HG03558 (cell line): ENCODE results near the gene SH3BP2.

ENCODE experiments used
- ATAC-seq: cut with Tn5 transposase; IDR thresholded peaks from one replicate; pipeline ENCODE4 v1.9.1; 2021; ENCODE audit warnings: moderate number of reproducible peaks; ENCODE audit not compliant: unreplicated experiment; ENCODE audit errors: extremely low read depth

SH3BP2 gene

GRCh38 chr4:2817701-2818350, 24.9 kb downstream of the SH3BP2 start:
- ATAC-seq = no peak

GRCh38 chr4:2818351-2818939, 25.6 kb downstream of the SH3BP2 start:
- no peak for ATAC-seq

GRCh38 chr4:2819244-2820215, 26.6 kb downstream of the SH3BP2 start:
- no peak for ATAC-seq

- no peak for ATAC-seq
These were observed 27.5 kb downstream of the SH3BP2 start for GRCh38 chr4:2820216-2820982.

GRCh38 chr4:2822461-2823300, 29.8 kb downstream of the SH3BP2 start:
- no peak for ATAC-seq

- ATAC-seq = no peak
These were observed 30.4 kb downstream of the SH3BP2 start for GRCh38 chr4:2823301-2823670.

DNA sequence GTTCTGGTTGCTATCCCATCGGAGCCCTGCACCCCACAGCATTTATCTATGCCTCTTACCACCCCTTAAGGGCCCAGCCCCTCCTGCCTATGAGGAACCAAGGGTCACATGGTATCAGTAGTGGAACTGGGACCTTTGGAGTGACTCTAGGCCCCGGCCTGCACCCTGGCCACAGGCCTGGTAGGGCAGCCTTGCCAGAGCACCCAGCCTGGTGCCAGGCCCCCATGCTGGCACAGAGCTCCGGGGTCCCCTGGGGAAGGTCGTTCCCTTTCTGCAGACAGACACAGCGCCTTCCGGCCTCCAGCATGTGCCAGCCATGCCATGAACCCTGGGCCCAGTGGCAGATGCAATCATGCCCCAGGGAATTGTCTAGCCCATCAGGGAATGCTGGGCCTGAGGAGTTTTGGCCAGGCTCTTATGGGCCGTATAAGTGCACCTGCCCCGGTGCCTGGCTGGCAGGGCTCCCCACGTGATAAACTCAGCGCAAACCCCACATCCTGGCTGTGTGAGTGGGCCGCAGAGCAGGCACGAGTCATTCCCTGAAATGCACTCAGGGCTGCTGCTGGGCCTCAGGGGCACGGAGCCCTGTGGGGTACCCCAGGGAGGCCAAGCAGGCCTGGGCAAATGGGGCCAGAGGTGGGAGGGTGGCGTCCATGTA, 30.9 kb downstream of the SH3BP2 start:
- ATAC-seq = no peak

GRCh38 chr4:2824329-2824835, 31.5 kb downstream of the SH3BP2 start:
- no peak for ATAC-seq

DNA sequence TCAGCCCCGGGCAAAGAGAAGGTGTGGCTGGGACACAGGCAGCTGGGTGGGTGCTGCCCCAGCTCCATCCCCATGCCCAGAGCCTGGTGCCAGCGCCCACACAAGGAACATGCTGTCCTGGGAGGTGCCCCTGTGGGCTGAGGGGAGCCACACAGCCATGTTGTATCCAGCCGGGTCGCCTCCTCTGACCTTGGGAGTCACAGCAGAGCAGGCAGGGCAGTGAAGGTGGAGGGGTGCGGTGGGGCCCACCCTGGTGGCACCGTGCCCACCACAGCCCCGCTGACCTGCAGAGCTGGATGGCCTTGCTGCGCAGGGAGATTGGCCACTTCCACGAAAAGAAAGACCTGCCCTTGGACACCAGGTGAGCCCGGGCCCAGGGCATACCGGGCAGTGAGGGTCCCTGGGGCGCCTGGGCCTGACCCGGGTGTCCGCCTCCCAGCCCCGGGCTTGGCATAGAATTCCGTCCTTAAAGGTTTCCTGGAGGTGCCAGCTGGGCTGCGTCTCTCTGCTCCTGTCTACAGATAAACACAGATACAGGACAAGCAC, 32.0 kb downstream of the SH3BP2 start:
- ATAC-seq = no peak

GRCh38 chr4:2825740-2826139, 32.9 kb downstream of the SH3BP2 start:
- no peak for ATAC-seq

DNA sequence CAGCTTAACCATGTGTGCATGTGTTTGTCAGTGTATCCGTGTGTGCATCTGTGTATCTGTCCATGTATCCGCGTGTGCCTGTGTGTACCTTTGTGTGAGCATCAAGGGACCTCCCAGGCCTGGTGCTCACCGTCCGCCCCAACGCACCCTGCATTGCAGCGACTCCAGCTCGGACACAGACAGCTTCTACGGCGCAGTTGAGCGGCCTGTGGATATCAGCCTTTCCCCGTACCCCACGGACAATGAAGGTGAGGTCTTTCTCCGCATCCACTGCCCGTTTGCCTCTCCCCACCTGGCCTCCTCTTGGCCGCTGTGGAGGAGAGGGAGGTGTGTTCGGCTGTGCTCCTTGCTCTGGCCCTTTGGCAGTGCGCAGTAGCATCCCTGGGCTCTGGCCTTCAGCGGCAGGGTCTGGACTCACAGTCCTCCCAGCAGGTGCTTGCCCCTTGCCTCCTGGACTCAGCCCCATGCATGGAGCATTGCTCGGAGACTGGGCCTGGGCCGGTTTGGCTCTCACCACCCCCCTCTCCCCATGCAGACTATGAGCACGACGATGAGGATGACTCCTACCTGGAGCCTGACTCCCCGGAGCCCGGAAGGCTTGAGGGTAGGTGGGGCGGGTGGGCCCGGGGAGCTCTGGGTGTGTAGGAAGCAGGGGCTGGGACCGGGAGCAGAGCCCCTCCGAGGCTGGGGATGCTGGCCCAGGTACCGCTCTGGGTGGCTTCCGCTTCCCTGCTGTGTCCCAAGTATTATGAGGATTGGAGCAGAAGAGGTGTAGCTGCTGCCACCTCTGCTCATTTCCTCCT, 34.4 kb downstream of the SH3BP2 start:
- no peak for ATAC-seq

DNA sequence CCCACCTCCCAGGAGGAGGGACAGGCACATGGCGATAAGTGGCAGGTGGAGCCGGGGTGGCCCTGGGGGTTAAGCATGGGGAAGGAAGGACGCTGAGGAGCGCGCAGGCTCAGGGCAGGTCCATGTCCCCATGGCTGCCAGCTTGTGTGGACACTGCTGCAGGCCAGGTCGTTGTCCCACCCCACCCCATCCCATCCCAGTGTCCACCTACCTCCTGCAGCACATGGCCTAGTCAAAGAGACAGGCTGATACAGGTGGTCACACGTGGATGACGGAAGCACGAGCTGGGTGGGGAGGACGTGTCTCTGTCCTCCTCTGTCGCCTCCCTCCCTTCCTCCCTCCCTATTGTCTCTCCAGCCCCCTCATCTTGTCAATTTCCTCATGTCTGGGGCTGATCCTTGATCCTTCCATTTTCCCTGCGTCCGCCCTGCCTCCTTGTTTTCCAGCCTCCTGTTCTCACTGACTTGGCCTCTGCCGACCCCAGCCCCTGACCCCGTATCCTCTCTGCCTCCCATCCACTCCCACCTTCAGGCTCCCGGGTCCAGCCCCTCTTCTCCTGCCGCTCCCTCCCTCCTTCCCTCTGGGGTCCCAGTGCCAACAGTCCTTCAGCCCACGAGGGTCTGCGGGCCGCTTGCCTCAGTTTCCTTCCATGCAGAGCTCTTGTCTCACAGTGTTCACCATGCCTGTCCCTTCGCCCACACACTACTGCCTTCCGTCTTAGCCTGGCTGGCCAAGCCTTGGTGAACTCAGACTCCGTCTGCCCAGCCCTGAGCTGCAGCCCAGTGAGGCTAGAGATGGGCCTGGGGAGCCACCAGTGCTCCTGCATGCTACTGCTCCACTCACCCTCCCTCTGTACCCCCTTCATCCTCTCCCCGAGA, 35.2 kb downstream of the SH3BP2 start:
- no peak for ATAC-seq

DNA sequence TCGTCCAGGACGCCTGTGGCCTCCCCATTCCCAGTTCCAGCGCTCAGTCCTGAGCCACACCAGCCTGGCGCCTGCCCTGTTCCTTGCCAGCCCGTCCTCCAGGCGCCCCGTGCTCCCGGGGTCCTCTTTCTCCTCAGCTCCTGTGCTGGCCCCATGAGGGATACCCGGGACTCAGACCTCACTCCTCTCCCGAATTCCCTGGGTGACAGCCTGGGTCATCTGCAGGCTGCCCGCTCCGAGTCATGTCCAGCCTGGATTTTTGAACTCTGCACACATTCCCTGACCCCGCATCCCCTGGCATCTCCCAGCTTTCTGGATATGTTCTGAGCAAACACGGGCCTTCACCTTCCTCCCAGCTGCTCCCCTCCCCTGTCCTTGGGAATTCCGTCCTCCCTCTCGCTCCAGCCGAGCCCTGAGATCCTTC, 35.9 kb downstream of the SH3BP2 start:
- no peak for ATAC-seq

GRCh38 chr4:2829321-2829932, 36.5 kb downstream of the SH3BP2 start:
- no peak for ATAC-seq

DNA sequence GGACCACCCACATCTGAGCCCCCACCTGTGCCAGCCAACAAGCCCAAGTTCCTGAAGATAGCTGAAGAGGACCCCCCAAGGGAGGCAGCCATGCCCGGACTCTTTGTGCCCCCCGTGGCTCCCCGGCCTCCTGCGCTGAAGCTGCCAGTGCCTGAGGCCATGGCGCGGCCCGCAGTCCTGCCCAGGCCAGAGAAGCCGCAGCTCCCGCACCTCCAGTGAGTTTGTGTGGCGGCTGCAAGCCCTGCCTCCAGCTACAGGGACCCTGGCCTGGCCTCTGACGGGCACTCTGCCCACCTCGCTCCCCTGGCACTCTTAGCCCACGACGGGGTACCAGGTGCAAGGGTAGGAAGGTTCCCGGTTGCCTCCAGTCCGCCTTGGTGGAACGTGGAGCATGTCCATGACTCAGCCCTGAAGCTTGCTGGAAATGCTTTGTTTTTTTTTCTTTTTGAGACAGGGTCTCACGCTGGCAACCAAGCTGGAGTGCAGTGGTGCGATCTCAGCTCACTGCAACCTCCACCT, 37.1 kb downstream of the SH3BP2 start:
- no peak for ATAC-seq
